HG02870 (cell line): ENCODE measurements around the gene S100A5.
A peak's percentile ranks its signal among the peaks of the same experiment; 100 is the strongest.
"Not testable (repeated sequence)": the region's sequence is repeated elsewhere in the genome, so short reads cannot be mapped to it uniquely, and the experiment has no call there.

ENCODE experiments used
- ATAC-seq: cut with Tn5 transposase; IDR thresholded peaks from one replicate; pipeline ENCODE4 v1.9.1; 2021; ENCODE audit warnings: mild to moderate bottlenecking, moderate library complexity; ENCODE audit not compliant: unreplicated experiment

Gene S100A5

GRCh38 chr1:153535242-153536011 is 5.3 kb downstream of the S100A5 start, which contains the start of gene S100A6:
S100A6 (minus strand) TSS chr1:153535991; CDS start chr1:153535339, 652 bp downstream.
- peak; percentile 20 for ATAC-seq

GRCh38 chr1:153534925-153535241 is 5.9 kb downstream of the S100A5 start:
- ATAC-seq, result no peak

- no peak for ATAC-seq
These were observed 6.4 kb downstream of the S100A5 start for GRCh38 chr1:153534226-153534924.

- ATAC-seq, result no peak
These were observed 7.0 kb downstream of the S100A5 start for GRCh38 chr1:153533689-153534201.

GRCh38 chr1:153532769-153533599 is 7.8 kb downstream of the S100A5 start:
- ATAC-seq, result no peak

- ATAC-seq, result no peak
These were observed 8.6 kb downstream of the S100A5 start for GRCh38 chr1:153532181-153532580.

- no peak for ATAC-seq
These were observed 9.1 kb downstream of the S100A5 start for GRCh38 chr1:153531638-153532037.

GRCh38 chr1:153527683-153528040 is 13.1 kb downstream of the S100A5 start:
- no peak for ATAC-seq

- no peak for ATAC-seq
These were observed 13.6 kb downstream of the S100A5 start for GRCh38 chr1:153527023-153527682.

- no peak for ATAC-seq
These were observed 14.6 kb downstream of the S100A5 start for GRCh38 chr1:153526132-153526543.

GRCh38 chr1:153525088-153525728 is 15.5 kb downstream of the S100A5 start:
- no peak for ATAC-seq

GRCh38 chr1:153522353-153523048 is 18.2 kb downstream of the S100A5 start:
- ATAC-seq, result not testable (repeated sequence)

- ATAC-seq, result not testable (repeated sequence)
These were observed 18.9 kb downstream of the S100A5 start for GRCh38 chr1:153521808-153522207.

GRCh38 chr1:153520818-153521476 is 19.8 kb downstream of the S100A5 start:
- ATAC-seq, result no peak

GRCh38 chr1:153520137-153520691 is 20.5 kb downstream of the S100A5 start:
- not testable (repeated sequence) for ATAC-seq

- ATAC-seq, result no peak
These were observed 21.5 kb downstream of the S100A5 start for GRCh38 chr1:153519242-153519641.

GRCh38 chr1:153515504-153516394 is 25.0 kb downstream of the S100A5 start:
- no peak for ATAC-seq

- ATAC-seq, result no peak
These were observed 27.1 kb downstream of the S100A5 start for GRCh38 chr1:153513666-153514065.
